Coronary artery (tissue), 2 donors: ENCODE results near the gene CALD1.

Experiments
- DNase-seq: peaks from one replicate; pipeline ENCODE4 v3.0.0-alpha.2; 2017; ENCODE audit warnings: low spot score
- H3K27ac ChIP-seq, 2 donors: fragments of 200-600 bp; sonication (generic); one replicate each; pipeline ENCODE4 v1.5.1; 2016 to 2019
- H3K4me3 ChIP-seq: fragments of 200-600 bp; sonication (generic); 2 replicates; pipeline ENCODE4 v1.5.1; 2016; ENCODE audit warnings: mild to moderate bottlenecking, moderate library complexity
- CTCF ChIP-seq: fragments of 200-600 bp; sonication (generic); IDR thresholded peaks from one replicate; pipeline ENCODE4 v1.5.1; 2019; ENCODE audit warnings: antibody characterized with exemption

Gene CALD1

GRCh38 chr7:134747326-134747725, 32.1 kb upstream of the CALD1 start:
- peak overlapping the region; percentile 0 for H3K4me3 ChIP-seq
- no peak overlapping the region for H3K27ac ChIP-seq
- no peak for DNase-seq
- no peak for TF ChIP-seq CTCF

GRCh38 chr7:134750083-134751062, 29.1 kb upstream of the CALD1 start:
- H3K4me3 ChIP-seq, result no peak overlapping the region
- TF ChIP-seq CTCF, result no peak
- DNase-seq, result no peak
- peak overlapping the region in 1 of 2 donors; percentile 43 for H3K27ac ChIP-seq

- no peak for TF ChIP-seq CTCF
- DNase-seq, result no peak
- no peak overlapping the region for H3K4me3 ChIP-seq
- peak overlapping the region in 1 of 2 donors; percentile 7 for H3K27ac ChIP-seq
Measured at GRCh38 chr7:134752006-134752760, 27.3 kb upstream of the CALD1 start.

GRCh38 chr7:134755422-134756022, 23.9 kb upstream of the CALD1 start:
- TF ChIP-seq CTCF, result no peak
- Histone ChIP-seq H3K27ac (peak overlapping the region in 1 of 2 donors; percentile 4), H3K4me3 (no peak overlapping the region)
- DNase-seq, result no peak

DNA sequence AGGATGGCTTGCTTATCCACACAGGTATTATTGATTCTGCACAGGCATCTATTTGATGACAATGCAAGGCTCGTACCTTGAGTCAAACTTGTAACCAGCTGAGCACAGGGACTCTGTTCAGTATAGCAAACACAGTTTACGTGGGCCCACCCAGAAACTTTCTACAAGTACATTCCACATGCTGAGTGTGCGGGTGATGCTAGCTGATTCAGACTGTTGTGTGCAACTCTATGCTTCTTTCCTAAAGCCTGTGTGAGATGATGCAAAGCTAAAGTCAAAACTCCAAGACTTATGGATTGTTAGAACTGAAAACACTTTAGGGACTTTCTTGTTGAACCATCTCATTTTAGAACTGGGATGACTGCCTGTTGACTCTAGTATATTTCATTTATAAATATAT, 21.5 kb upstream of the CALD1 start:
- no peak for DNase-seq
- Histone ChIP-seq H3K4me3 (no peak overlapping the region), H3K27ac (peak overlapping the region in 1 of 2 donors; percentile 61)
- no peak for TF ChIP-seq CTCF

DNA sequence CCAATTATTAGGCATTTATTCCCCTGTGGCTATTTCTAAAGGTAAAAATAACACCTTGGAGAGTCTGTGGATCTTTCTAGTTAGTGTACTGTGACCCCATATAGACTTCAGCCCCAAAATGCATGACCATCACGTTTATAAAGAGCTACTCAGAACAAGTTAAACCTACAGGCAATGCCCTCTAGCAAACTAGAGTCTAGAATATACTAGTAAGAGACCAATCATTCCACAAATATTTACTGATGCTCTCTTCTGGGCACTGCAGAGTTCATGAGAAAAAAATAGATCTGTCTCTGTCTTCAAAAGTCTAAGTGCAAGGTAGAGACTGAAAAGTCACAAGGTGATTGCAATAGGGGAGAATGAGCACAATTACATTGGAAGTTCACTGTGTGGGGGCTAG, 20.5 kb upstream of the CALD1 start:
- DNase-seq, result no peak
- Histone ChIP-seq H3K4me3 (no peak overlapping the region), H3K27ac (peak overlapping the region; percentile 38 to 61)
- no peak for TF ChIP-seq CTCF
